ENCODE results near the gene ARHGEF39. TPM values are rescaled to one million over a fixed set of nuclear protein-coding genes. Genes with fewer than 3 reads are reported as not detected.
A peak's percentile ranks its signal among the peaks of the same experiment; 100 is the strongest.

The ARHGEF39 gene
- total and polyA plus RNA-seq, 10 of the 15 experiments (the other 5 are each of a cell fraction or from before 2014, with no cell fraction given) = 2.0 to 28.9 (median 13.2) TPM

GRCh38 chr9:35689542-35690293 lies 24.7 kb upstream of the ARHGEF39 start, which contains the start of gene TPM2 (continued):
- TF ChIP-seq CUX1 (IDR thresholded peaks at IDR 0.05; ENCODE audit: insufficient replicate concordance, low read depth, low read length) (no peak), ZNF24 (IDR thresholded peaks at IDR 0.05) (no peak), TCF12 (IDR thresholded peaks at IDR 0.05; ENCODE audit: low read depth, low read length) (peak; percentile 16; the same call in 1 of the 2 replicates), PBX3 (IDR thresholded peaks at IDR 0.05; ENCODE audit: insufficient replicate concordance, low read depth, low read length) (peak; percentile 68), SMARCA5 (IDR thresholded peaks at IDR 0.05) (no peak), HDAC6 (IDR thresholded peaks at IDR 0.05; ENCODE audit: unreplicated experiment) (no peak), TBL1XR1 (IDR thresholded peaks at IDR 0.05; ENCODE audit: low read depth, low read length) (no peak), RUNX3 (IDR thresholded peaks at IDR 0.05; ENCODE audit: low read length) (no peak), SIX5 (IDR thresholded peaks at IDR 0.05; ENCODE audit: low read depth, low read length, severe bottlenecking) (no peak), ZBTB11 (CRISPR knock-in tag; IDR thresholded peaks at IDR 0.05) (no peak), SKIL (IDR thresholded peaks at IDR 0.05; ENCODE audit: low read depth, poor library complexity, severe bottlenecking) (no peak), ZSCAN29 (IDR thresholded peaks at IDR 0.05) (no peak)
